GM18951 (cell line): ENCODE measurements around the gene TRANK1.
"Not testable (repeated sequence)": the region's sequence is repeated elsewhere in the genome, so short reads cannot be mapped to it uniquely, and the experiment has no call there.

Experiments
- POLR2A ChIP-seq: IDR thresholded peaks from 4 replicates; pipeline ENCODE4 v1.6.1; 2011; ENCODE audit warnings: mild to moderate bottlenecking; ENCODE audit not compliant: insufficient read length, insufficient read depth; ENCODE audit errors: extremely low read depth
- in situ Hi-C: fragments of 300-500 bp; cut with MboI; formaldehyde crosslinking; loops from one replicate; pipeline ENCODE4 v1.12.0; 2022; ENCODE audit warnings: low sequenced_read_pairs, mixed read lengths, inconsistent platforms; ENCODE audit not compliant: unreplicated experiment

Gene TRANK1

GRCh38 chr3:36969540-36970432, 24.9 kb upstream of the TRANK1 start:
- in situ Hi-C loops, result no loop called here
- TF ChIP-seq POLR2A, result no peak

GRCh38 chr3:36969085-36969484, 24.2 kb upstream of the TRANK1 start:
- no peak for TF ChIP-seq POLR2A

GRCh38 chr3:36965440-36965839, 20.6 kb upstream of the TRANK1 start:
- TF ChIP-seq POLR2A, result no peak
- in situ Hi-C loops, result no loop called here

More at GRCh38 chr3:36969085-36969484, 24.2 kb upstream of the TRANK1 start:
- in situ Hi-C loops, result no loop called here

GRCh38 chr3:36964817-36965216, 20.0 kb upstream of the TRANK1 start:
- no peak for TF ChIP-seq POLR2A
- in situ Hi-C loops, result no loop called here

- in situ Hi-C loops, result no loop called here
- TF ChIP-seq POLR2A, result no peak
These were observed 19.5 kb upstream of the TRANK1 start for GRCh38 chr3:36964331-36964730.

- in situ Hi-C loops, result not testable (repeated sequence)
These were observed 18.2 kb upstream of the TRANK1 start for GRCh38 chr3:36963008-36963407.

GRCh38 chr3:36960502-36960901, 15.6 kb upstream of the TRANK1 start:
- no peak for TF ChIP-seq POLR2A
- in situ Hi-C loops, result no loop called here

GRCh38 chr3:36959821-36960220, 15.0 kb upstream of the TRANK1 start:
- TF ChIP-seq POLR2A, result no peak
- in situ Hi-C loops, result loop anchor here (5.0 kb wide), 1 partner anchor 68 kb away; no protein-coding TSS in a partner anchor

GRCh38 chr3:36957862-36958686, 13.2 kb upstream of the TRANK1 start:
- in situ Hi-C loops, result loop anchor here (5.0 kb wide), 1 partner anchor 66 kb away; no protein-coding TSS in a partner anchor
- TF ChIP-seq POLR2A, result no peak

GRCh38 chr3:36957063-36957462, 12.2 kb upstream of the TRANK1 start:
- in situ Hi-C loops, result loop anchor here (5.0 kb wide), 1 partner anchor 65 kb away; no protein-coding TSS in a partner anchor
- TF ChIP-seq POLR2A, result no peak

- in situ Hi-C loops, result loop anchor here (5.0 kb wide), 1 partner anchor 64 kb away; no protein-coding TSS in a partner anchor
- no peak for TF ChIP-seq POLR2A
These were observed 11.3 kb upstream of the TRANK1 start for GRCh38 chr3:36956155-36956554.

- in situ Hi-C loops, result loop anchor here (5.0 kb wide), 1 partner anchor 62 kb away; no protein-coding TSS in a partner anchor
- TF ChIP-seq POLR2A, result no peak
These were observed 9.7 kb upstream of the TRANK1 start for GRCh38 chr3:36954452-36955134.

GRCh38 chr3:36947814-36948213, 3.0 kb upstream of the TRANK1 start:
- in situ Hi-C loops, result not testable (repeated sequence)
